ENCODE results near the gene STK33.

The STK33 gene

DNA sequence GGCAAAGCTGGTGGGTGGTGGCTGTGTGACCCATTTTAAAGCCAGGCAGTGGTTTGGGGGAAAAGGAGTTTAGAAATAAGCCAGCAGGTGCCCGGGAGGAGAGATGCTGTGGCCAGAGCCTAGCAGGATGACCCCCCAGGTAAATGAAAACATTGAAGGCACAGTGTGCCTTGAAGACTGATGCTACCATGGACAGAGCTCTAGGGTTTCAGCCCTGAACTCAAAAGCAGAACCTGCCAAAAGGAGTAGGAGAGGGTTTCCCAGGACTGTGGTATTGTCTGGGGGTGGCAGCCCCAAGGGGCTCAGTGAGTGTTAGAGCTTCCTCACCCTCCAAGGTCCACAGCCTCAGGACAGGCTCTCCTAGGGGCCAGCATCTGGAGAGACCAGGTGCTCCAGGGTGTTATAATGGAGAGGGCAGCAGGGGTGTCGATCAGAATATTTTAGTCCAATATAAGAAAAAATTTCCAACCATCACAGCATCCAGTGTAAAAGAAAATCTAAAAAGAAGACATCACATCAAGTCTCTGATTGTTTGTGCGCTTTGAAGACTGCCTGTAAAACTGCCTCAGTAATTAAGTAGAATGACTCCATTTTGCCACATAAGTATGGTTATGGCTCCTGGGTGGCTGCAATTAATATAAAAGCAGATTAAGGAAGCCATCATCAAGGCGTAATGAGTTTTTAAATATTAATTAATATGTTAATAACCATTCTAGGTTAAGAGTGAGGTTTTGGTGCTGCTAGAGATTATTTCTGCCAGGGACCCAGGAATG is 241.7 kb downstream of the STK33 start:
- DNase-seq: no peak

DNA sequence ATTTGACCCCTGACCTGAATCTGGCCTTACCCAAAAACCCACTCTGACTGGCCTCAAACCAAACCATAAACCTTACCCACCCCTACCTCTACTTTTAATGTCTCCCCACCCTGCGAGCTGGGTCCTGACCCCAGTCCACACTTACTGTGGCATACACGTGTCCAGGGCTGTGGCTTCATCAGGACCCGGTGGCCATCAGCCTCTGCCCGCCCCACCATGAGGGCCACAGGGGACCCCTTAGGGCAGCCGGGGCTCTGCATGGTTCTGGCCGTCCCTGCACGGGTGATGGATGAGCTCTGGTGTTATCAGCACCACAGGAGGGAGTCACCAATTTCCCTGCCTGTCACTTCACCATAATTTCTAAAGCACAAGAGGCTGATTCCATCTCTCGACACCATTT is 242.8 kb downstream of the STK33 start:
- DNase-seq: no peak

DNA sequence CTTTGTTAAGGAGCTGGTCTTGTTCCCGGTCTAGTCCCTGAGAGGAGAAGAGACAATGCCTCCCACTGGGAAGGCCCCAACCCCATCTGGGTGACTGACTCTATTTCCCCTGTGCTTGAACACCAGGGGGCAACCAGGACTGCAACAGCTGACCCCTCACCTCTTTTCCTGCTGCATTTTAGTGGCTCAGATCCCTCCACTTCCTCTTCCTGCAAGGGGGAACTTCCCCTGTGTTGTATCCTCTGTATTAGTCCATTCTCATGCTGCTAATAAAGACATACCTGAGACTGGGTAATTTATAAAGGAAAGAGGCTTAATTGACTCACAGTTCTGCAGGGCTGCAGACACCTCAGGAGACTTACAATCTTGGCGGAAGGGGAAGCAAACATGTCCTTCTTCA is 246.1 kb downstream of the STK33 start:
- no peak for DNase-seq

DNA sequence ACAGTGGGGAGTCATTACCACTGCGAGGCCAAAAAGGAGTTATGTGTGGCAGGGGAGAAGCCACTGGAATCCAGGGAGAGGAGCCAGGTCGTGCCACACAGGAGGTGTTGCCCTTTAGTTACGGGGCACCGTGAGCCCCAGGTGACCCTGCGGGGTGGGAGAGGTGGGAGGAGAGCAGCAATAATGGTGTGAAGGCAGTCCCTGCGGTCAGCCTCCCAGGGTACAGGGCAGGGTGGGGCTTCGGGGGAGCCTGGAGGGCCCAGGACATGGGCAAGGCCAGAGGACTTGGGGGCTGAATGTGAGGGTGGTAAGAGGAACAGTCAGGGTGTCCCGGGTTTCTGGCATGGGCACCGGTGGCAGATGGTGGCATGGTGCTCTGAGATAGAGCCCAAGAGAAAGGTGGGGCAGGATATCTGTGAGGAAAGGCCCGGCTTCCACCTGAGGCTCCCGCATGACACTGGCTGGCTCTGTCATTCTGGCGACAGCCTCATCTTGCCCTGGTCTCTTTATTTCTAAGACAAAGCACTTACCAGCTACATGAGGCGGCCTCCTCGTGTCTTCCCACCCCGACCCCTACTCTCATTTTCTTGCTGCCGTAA is 247.8 kb downstream of the STK33 start:
- DNase-seq: no peak

DNA sequence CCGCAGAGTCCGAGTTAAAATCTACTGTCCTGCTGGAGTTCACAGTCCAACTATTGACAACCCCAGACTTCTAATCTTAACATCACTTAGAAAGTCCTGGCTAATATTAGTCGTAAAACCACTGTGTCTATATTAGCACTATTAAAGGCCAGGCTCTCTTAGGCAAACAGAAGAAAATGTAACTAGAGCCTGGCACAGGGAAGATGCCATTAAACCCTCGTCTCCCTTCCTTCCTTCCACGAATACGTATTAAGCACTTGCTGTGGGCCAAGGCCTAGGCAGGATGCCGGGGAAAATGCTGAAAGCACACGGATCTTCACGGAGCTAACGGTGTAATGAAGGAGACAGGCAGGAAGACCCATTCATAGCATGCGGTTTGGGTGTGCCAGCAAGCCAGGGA is 248.8 kb downstream of the STK33 start:
- no peak for DNase-seq

DNA sequence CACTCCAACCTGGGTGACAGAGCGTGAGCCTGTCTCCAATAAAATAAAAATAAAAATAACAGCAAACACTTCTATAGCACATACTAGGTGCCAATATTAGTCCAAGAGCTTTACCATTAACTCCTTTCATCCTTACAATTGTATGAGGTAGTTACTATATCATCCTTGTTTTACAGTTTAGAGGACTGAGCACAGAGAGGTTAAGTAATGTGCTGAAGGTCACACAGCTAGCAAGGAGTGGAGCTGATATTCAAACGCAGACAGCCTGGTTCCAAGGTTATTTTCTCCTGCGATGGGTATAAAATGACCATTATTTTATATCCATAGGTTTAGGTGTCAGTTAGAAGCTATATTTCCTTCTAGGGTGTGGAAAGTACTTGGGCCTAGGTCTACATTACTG is 249.7 kb downstream of the STK33 start:
- no peak for DNase-seq

DNA sequence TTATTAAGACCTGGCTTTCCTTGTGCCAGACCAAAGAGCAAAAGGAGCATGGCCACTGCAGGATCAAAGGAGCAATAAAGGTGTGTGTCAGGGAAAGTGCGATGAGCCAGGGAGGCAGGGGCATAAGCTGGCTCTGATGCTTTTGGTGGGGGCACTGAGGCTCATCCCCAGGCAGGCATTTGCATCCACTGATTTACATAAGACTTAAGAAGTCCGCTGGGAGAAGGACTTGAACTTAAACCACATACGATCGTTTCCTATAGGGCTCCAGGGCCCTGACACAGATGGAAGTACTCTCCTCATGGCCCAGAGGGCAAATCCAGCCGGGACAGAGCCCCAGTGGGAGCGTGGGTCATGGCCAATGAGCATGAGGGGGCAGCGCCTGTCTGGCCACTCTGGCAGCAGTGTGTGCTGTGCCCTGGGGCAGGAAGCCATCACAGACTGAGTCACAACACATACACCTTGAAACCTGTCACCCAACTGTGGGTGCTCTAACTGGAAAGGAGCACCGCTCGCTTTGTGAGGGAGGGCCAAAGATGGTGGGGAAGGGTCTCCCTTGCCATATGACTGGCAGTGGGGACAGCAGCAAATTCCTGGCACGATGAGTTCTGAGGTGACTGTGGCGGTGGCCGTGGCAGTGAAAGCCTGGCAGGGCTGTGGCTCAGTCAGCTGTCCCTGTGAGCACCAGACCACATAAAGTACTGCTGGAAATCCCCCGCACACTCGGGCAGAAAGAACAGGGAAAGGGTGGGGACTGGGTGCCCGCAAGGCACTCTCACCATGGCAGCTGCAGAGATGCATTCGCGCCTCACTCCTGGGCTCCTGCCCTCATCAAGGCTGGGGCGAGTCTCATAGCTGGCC is 251.0 kb downstream of the STK33 start:
- no peak for DNase-seq

DNA sequence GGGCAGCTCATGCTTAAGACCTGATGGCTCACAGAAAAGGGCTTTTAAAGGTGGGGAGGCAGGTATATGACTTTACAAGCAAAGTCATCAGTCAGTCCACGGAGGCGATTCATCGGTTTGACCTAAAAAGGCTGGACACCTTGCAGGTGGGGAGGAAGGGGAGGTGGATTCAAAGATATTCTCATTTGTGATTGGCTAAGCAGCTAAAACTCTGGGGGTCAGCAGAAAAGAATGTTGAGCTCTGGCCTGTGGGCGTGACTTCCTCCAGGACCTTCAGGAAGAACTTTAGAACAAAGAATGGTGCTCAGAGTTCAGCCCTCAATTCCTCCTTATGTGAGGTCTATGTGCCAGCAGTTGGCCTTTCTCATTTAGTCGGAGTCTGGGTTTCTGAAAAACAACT is 252.0 kb downstream of the STK33 start:
- no peak for DNase-seq

Data from hematopoietic multipotent progenitor cell treated with erythropoietin and hydrocortisone succinate and interleukin-3 and kit ligand, for 8 days (in vitro differentiated cells).